ENCODE measurements around the gene SLC5A10.

SLC5A10 gene

DNA sequence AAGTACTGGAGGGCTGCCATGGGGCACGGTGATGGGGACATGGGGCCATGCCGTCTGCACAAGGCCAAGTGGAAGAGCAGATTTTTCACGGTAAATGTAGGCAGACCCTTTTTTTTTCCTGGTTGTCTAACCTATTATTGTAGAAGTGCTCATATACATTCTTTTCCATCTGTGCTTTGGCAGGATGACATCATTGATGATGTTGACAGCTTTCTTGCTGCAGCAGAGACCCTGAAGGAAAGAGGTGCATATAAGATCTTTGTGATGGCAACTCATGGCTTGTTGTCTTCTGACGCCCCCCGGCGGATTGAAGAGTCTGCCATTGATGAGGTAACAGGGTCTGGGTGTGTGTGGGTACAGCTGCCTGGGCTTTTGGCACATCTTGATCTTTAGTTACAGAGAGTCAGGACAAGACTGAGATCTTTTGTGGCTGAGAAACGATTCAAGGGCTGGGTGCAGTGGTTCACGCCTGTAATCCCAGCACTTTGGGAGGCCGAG lies 23.3 kb upstream of the SLC5A10 start:
- H3K79me2 ChIP-seq (ENCODE audit: insufficient read depth, low read depth): peaks cover 4% of the 10 kb centered on the region; the same call in 1 of the 2 replicates
- no peak overlapping the region for H3K4me3 ChIP-seq (IDR thresholded peaks at IDR 0.05; ENCODE audit: insufficient read depth, low read depth, low read length)
- no peaks in the 10 kb centered on the region for H3K36me3 ChIP-seq (ENCODE audit: insufficient read depth)
- no peak overlapping the region for H3K9ac ChIP-seq
- TF ChIP-seq, protein P1, sequence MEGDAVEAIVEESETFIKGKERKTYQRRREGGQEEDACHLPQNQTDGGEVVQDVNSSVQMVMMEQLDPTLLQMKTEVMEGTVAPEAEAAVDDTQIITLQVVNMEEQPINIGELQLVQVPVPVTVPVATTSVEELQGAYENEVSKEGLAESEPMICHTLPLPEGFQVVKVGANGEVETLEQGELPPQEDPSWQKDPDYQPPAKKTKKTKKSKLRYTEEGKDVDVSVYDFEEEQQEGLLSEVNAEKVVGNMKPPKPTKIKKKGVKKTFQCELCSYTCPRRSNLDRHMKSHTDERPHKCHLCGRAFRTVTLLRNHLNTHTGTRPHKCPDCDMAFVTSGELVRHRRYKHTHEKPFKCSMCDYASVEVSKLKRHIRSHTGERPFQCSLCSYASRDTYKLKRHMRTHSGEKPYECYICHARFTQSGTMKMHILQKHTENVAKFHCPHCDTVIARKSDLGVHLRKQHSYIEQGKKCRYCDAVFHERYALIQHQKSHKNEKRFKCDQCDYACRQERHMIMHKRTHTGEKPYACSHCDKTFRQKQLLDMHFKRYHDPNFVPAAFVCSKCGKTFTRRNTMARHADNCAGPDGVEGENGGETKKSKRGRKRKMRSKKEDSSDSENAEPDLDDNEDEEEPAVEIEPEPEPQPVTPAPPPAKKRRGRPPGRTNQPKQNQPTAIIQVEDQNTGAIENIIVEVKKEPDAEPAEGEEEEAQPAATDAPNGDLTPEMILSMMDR (conservative IDR thresholded peaks at IDR 0.05; ENCODE audit: low read depth, low read length): no peak
- H2AFZ ChIP-seq (ENCODE audit: low read depth): no peak overlapping the region
- H3K4me1 ChIP-seq (ENCODE audit: low read depth, poor library complexity, severe bottlenecking): peaks cover 6% of the 10 kb centered on the region
- no peaks in the 10 kb centered on the region for H3K27me3 ChIP-seq (ENCODE audit: insufficient read depth, low read depth)
- no peak overlapping the region for H3K27ac ChIP-seq
- no peak overlapping the region for H3K4me2 ChIP-seq
- no peaks in the 10 kb centered on the region for H4K20me1 ChIP-seq (ENCODE audit: insufficient read depth)

GRCh38 chr17:18932360-18933055 lies 19.5 kb upstream of the SLC5A10 start:
- H3K9ac ChIP-seq: no peak overlapping the region
- TF ChIP-seq, protein P1 (conservative IDR thresholded peaks at IDR 0.05; ENCODE audit: low read depth, low read length): no peak
- no peaks in the 10 kb centered on the region for H3K36me3 ChIP-seq (ENCODE audit: insufficient read depth)
- H3K4me2 ChIP-seq: no peak overlapping the region
- H2AFZ ChIP-seq (ENCODE audit: low read depth): no peak overlapping the region
- H3K27me3 ChIP-seq (ENCODE audit: insufficient read depth, low read depth): no peaks in the 10 kb centered on the region
- no peak overlapping the region for H3K4me3 ChIP-seq (IDR thresholded peaks at IDR 0.05; ENCODE audit: insufficient read depth, low read depth, low read length)
- H3K4me1 ChIP-seq (ENCODE audit: low read depth, poor library complexity, severe bottlenecking): no peaks in the 10 kb centered on the region
- no peak overlapping the region for H3K27ac ChIP-seq
- H3K79me2 ChIP-seq (ENCODE audit: insufficient read depth, low read depth): no peaks in the 10 kb centered on the region
- no peaks in the 10 kb centered on the region for H4K20me1 ChIP-seq (ENCODE audit: insufficient read depth)

DNA sequence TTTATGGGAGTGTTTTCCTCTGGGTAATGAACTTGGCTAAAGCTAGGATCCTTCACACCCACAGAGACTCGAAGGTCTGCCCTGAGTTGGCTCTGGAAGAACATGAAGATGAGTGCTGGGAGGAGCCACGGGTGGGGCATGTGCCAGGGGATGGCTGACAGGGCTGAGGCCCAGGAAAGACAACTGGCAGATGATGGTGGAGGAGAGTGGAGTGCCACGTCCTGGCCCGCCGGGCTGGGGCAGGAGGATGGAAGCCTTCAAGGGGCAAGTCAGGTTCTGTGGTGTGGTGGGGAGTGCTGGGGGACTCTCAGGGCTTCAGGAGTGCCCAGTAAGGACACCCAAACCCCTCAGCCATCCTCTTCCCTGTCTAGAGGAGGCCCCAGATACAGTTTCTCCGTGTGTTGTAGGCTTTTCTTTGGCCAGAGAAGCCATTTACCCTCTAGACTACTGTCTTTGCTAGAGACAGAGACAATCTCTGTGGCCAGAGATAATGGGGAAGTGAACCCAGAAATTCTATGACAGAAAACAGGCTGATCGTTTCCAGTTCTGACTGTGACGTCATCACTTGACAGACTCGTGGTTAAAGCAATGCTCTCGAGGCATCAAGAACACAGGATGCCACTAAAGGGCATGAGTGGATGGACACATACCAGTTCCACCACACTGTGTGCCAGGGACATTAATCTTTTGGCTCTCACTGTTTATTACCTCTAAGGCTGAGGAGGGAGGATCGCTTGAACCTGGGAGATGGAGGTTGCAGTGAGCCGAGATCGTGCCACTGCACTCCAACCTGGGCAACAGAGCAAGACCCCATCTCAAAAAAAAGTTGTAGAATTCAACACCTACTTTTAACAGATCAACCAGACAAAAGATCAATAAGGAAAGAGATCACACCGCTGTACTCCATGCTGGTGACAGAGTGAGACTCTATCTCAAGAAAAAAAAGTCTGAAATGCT lies 18.6 kb upstream of the SLC5A10 start:
- Histone ChIP-seq H3K4me3 (IDR thresholded peaks at IDR 0.05; ENCODE audit: insufficient read depth, low read depth, low read length) (no peak overlapping the region), H2AFZ (ENCODE audit: low read depth) (no peak overlapping the region), H3K79me2 (ENCODE audit: insufficient read depth, low read depth) (no peaks in the 10 kb centered on the region), H3K4me1 (ENCODE audit: low read depth, poor library complexity, severe bottlenecking) (no peaks in the 10 kb centered on the region), H3K36me3 (ENCODE audit: insufficient read depth) (no peaks in the 10 kb centered on the region), H3K9ac (no peak overlapping the region), H3K27me3 (ENCODE audit: insufficient read depth, low read depth) (no peaks in the 10 kb centered on the region), H3K4me2 (no peak overlapping the region), H3K27ac (no peak overlapping the region), H4K20me1 (ENCODE audit: insufficient read depth) (no peaks in the 10 kb centered on the region)
- TF ChIP-seq, protein P1 (conservative IDR thresholded peaks at IDR 0.05; ENCODE audit: low read depth, low read length): no peak

DNA sequence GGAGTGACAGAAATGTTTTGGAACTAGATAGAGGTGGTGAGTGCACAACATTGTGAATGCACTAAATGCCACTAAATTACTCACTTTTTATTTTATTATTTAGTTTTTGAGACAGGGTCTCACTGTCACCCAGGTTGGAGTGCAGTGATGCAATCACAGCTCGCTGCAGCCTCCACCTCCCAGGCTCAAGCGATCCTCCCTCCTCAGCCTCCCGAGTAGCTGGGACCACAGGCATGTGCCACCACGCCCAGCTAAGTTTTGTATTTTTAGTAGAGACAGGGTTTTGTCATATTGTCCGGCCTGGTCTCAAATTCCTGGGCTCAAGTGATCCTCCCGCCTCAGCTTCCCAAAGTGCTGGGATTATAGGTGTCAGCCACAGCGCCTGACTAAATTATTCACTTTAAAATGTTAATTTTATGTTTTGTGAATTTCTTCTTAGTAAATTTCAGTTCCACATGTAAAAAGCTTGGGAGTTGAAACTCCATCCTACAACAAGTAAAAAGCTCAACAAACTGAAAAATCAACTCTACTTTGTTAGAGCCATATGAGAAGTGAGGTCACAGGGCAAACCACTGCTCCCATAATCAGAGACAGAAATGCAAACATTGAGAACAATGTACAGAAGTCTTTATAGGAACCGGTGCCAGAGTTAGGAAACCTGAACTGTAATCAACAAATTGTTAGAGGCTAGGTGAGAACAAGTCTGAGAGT lies 13.8 kb upstream of the SLC5A10 start:
- H3K9ac ChIP-seq: no peak overlapping the region
- no peaks in the 10 kb centered on the region for H3K79me2 ChIP-seq (ENCODE audit: insufficient read depth, low read depth)
- H2AFZ ChIP-seq (ENCODE audit: low read depth): no peak overlapping the region
- H3K4me1 ChIP-seq (ENCODE audit: low read depth, poor library complexity, severe bottlenecking): no peaks in the 10 kb centered on the region
- no peaks in the 10 kb centered on the region for H3K36me3 ChIP-seq (ENCODE audit: insufficient read depth)
- H3K27me3 ChIP-seq (ENCODE audit: insufficient read depth, low read depth): no peaks in the 10 kb centered on the region
- TF ChIP-seq, protein P1 (conservative IDR thresholded peaks at IDR 0.05; ENCODE audit: low read depth, low read length): no peak
- no peak overlapping the region for H3K4me2 ChIP-seq
- no peaks in the 10 kb centered on the region for H4K20me1 ChIP-seq (ENCODE audit: insufficient read depth)
- no peak overlapping the region for H3K27ac ChIP-seq
- H3K4me3 ChIP-seq (IDR thresholded peaks at IDR 0.05; ENCODE audit: insufficient read depth, low read depth, low read length): no peak overlapping the region

Data from KMS-11 (cell line).